ENCODE results near the gene USP40.

DNA sequence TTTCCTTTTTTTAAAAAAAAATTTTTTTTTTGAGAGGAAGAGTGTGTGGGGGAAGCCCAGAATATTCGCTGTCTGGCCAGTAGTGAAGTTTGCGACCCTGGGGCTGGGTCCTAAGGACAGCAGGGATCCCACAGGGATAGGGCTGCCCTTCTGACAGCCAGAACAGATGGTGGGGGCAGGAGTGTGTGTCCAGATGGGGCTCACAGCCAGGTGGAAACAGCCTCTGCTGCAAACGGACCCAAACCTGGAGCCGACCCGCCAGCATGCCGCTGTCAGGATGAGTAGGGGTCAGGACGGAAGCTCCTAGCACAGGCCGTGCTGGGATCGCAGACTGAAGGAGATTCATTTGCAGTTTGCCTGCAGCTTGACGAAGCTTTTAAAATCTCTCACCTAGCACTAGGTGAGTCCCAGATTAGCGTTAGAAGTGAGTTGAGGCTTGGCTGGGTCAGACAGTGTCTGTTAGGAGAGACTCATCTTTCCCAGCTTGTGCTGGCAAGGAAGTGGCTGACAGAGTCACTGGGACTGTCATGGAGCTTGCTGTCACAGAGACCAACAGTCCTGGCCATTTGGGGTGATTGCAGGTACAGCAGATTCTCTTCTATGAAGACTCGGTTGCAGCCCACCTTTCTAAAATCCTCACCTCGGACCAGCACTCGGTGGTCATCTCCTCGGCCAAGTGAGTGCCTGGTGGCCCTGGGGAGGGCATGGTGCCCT is 118.9 kb downstream of the USP40 start:
- TF ChIP-seq, protein P1, sequence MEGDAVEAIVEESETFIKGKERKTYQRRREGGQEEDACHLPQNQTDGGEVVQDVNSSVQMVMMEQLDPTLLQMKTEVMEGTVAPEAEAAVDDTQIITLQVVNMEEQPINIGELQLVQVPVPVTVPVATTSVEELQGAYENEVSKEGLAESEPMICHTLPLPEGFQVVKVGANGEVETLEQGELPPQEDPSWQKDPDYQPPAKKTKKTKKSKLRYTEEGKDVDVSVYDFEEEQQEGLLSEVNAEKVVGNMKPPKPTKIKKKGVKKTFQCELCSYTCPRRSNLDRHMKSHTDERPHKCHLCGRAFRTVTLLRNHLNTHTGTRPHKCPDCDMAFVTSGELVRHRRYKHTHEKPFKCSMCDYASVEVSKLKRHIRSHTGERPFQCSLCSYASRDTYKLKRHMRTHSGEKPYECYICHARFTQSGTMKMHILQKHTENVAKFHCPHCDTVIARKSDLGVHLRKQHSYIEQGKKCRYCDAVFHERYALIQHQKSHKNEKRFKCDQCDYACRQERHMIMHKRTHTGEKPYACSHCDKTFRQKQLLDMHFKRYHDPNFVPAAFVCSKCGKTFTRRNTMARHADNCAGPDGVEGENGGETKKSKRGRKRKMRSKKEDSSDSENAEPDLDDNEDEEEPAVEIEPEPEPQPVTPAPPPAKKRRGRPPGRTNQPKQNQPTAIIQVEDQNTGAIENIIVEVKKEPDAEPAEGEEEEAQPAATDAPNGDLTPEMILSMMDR (IDR thresholded peaks at IDR 0.05), result no peak
- TF ChIP-seq POLR2AphosphoS5 (IDR thresholded peaks at IDR 0.05) (no peak), POLR2A (IDR thresholded peaks at IDR 0.05) (no peak), EP300 (IDR thresholded peaks at IDR 0.05) (no peak)
